ENCODE measurements around the gene KDM5D. TPM values are rescaled to one million over a fixed set of nuclear protein-coding genes. Genes with fewer than 3 reads are reported as not detected.

Gene KDM5D
- total RNA-seq, 1 donor from 2014 or later = 73.1 TPM

DNA sequence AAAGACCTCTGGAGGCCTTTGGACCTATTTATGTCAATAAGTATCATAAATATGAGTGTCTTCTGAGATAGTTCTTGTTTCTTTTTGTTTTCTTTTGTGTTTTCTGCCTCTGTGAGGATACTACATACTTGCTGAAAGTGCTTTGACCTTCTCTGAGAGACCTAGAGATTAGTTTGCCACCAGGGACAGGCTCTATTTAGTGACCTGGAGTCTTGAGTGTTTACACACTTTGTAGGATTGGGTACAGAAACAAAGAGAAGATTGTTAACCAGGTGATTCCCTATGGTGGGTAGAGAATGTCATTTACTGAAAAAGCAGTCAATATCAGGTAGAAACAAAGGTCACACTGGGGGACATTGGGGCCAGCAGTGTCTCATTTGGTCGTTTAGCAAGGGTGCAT, 63.7 kb downstream of the KDM5D start:
- TF ChIP-seq, protein P1, sequence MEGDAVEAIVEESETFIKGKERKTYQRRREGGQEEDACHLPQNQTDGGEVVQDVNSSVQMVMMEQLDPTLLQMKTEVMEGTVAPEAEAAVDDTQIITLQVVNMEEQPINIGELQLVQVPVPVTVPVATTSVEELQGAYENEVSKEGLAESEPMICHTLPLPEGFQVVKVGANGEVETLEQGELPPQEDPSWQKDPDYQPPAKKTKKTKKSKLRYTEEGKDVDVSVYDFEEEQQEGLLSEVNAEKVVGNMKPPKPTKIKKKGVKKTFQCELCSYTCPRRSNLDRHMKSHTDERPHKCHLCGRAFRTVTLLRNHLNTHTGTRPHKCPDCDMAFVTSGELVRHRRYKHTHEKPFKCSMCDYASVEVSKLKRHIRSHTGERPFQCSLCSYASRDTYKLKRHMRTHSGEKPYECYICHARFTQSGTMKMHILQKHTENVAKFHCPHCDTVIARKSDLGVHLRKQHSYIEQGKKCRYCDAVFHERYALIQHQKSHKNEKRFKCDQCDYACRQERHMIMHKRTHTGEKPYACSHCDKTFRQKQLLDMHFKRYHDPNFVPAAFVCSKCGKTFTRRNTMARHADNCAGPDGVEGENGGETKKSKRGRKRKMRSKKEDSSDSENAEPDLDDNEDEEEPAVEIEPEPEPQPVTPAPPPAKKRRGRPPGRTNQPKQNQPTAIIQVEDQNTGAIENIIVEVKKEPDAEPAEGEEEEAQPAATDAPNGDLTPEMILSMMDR (IDR thresholded peaks at IDR 0.05) = no peak
- H3K4me1 ChIP-seq = no peaks in the 10 kb centered on the region
- no peaks in the 10 kb centered on the region for H3K9me3 ChIP-seq
- intact Hi-C loops (cut with DNase I) = no loop called here
- ATAC-seq = no peak
- no peak overlapping the region for H3K27ac ChIP-seq
- no peaks in the 10 kb centered on the region for H3K27me3 ChIP-seq
- no peak for DNase-seq
- H3K4me3 ChIP-seq = no peak overlapping the region
- H3K36me3 ChIP-seq = no peaks in the 10 kb centered on the region

All from upper lobe of right lung (tissue), 1 donor.